ENCODE measurements around the gene PANX2.

PANX2 gene

GRCh38 chr22:50220603-50221409 lies 50.3 kb downstream of the PANX2 start:
- Histone ChIP-seq H3K27ac (ENCODE audit: low read depth, low read length) (no peak overlapping the region), H3K4me1 (ENCODE audit: control insufficient read depth in 1 of 2, insufficient read depth in 2 of 2, low read length in 2 of 2) (no peaks in the 10 kb centered on the region), H2AFZ (ENCODE audit: insufficient read depth, low read length, poor library complexity) (no peak overlapping the region), H3K14ac (ENCODE audit: low read length) (no peak overlapping the region), H4K91ac (ENCODE audit: low read depth, low read length) (no peak overlapping the region), H3K23ac (ENCODE audit: low read length) (no peak overlapping the region), H3K4me2 (ENCODE audit: low read length) (no peak overlapping the region), H3K27me3 (ENCODE audit: insufficient read depth, low read length) (no peaks in the 10 kb centered on the region), H3K4ac (ENCODE audit: low read depth, low read length) (no peak overlapping the region), H4K12ac (ENCODE audit: low read depth, low read length) (no peak overlapping the region), H2BK12ac (ENCODE audit: low read length) (no peak overlapping the region), H3K9ac (ENCODE audit: low read length) (no peak overlapping the region), H3K9me3 (ENCODE audit: insufficient read depth, low read depth, low read length) (peaks cover 10% of the 10 kb centered on the region), H3K36me3 (ENCODE audit: control insufficient read depth in 1 of 2, insufficient read depth in 2 of 2, low read length in 2 of 2) (peaks cover 89% of the 10 kb centered on the region in 2 experiments), H2BK120ac (ENCODE audit: insufficient read depth, low read length, poor library complexity) (no peak overlapping the region), H3K79me2 (ENCODE audit: control insufficient read depth, insufficient read depth, low read length, poor library complexity) (no peaks in the 10 kb centered on the region), H4K8ac (ENCODE audit: low read depth, low read length) (no peak overlapping the region), H3K4me3 (ENCODE audit: low read depth, low read length) (no peak overlapping the region), H2AK5ac (ENCODE audit: low read length) (no peak overlapping the region), H3K18ac (ENCODE audit: low read length) (no peak overlapping the region), H2BK5ac (ENCODE audit: low read depth, low read length, poor library complexity) (no peak overlapping the region), H3K79me1 (ENCODE audit: low read length) (no peaks in the 10 kb centered on the region)
- DNase-seq = no peak
- no CpG with 5 or more reads among the region's 45 CpGs for whole genome bisulfite sequencing (ENCODE audit: extremely low coverage, insufficient coverage, insufficient read length)

GRCh38 chr22:50221410-50222300 lies 51.1 kb downstream of the PANX2 start:
- no CpG with 5 or more reads among the region's 19 CpGs for WGBS (ENCODE audit: extremely low coverage, insufficient coverage, insufficient read length)
- no peak overlapping the region for H2BK12ac ChIP-seq (ENCODE audit: low read length)

GRCh38 chr22:50222508-50222907 lies 52.0 kb downstream of the PANX2 start:
- Histone ChIP-seq H3K9ac (ENCODE audit: low read length) (no peak overlapping the region), H3K14ac (ENCODE audit: low read length) (no peak overlapping the region), H3K36me3 (ENCODE audit: control insufficient read depth in 1 of 2, insufficient read depth in 2 of 2, low read length in 2 of 2) (peaks cover 76 to 82% of the 10 kb centered on the region in 2 experiments), H3K4me1 (ENCODE audit: control insufficient read depth in 1 of 2, insufficient read depth in 2 of 2, low read length in 2 of 2) (no peaks in the 10 kb centered on the region), H3K18ac (ENCODE audit: low read length) (no peak overlapping the region), H3K23ac (ENCODE audit: low read length) (no peak overlapping the region), H3K9me3 (ENCODE audit: insufficient read depth, low read depth, low read length) (peaks cover 10% of the 10 kb centered on the region), H2BK5ac (ENCODE audit: low read depth, low read length, poor library complexity) (no peak overlapping the region), H2BK12ac (ENCODE audit: low read length) (no peak overlapping the region), H2BK120ac (ENCODE audit: insufficient read depth, low read length, poor library complexity) (no peak overlapping the region), H2AFZ (ENCODE audit: insufficient read depth, low read length, poor library complexity) (no peak overlapping the region), H3K27me3 (ENCODE audit: insufficient read depth, low read length) (no peaks in the 10 kb centered on the region), H3K4me2 (ENCODE audit: low read length) (no peak overlapping the region), H3K4ac (ENCODE audit: low read depth, low read length) (no peak overlapping the region), H3K79me1 (ENCODE audit: low read length) (no peaks in the 10 kb centered on the region), H3K79me2 (ENCODE audit: control insufficient read depth, insufficient read depth, low read length, poor library complexity) (no peaks in the 10 kb centered on the region), H2AK5ac (ENCODE audit: low read length) (no peak overlapping the region), H3K4me3 (ENCODE audit: low read depth, low read length) (no peak overlapping the region), H4K12ac (ENCODE audit: low read depth, low read length) (no peak overlapping the region), H4K8ac (ENCODE audit: low read depth, low read length) (no peak overlapping the region), H4K91ac (ENCODE audit: low read depth, low read length) (no peak overlapping the region), H3K27ac (ENCODE audit: low read depth, low read length) (no peak overlapping the region)
- DNase-seq = no peak
- no CpG with 5 or more reads among the region's 8 CpGs for WGBS (ENCODE audit: extremely low coverage, insufficient coverage, insufficient read length)

More at GRCh38 chr22:50221410-50222300, 51.1 kb downstream of the PANX2 start:
- Histone ChIP-seq H3K79me1 (ENCODE audit: low read length) (no peaks in the 10 kb centered on the region), H4K8ac (ENCODE audit: low read depth, low read length) (no peak overlapping the region), H3K4ac (ENCODE audit: low read depth, low read length) (no peak overlapping the region), H3K27me3 (ENCODE audit: insufficient read depth, low read length) (no peaks in the 10 kb centered on the region), H3K9ac (ENCODE audit: low read length) (no peak overlapping the region), H2AFZ (ENCODE audit: insufficient read depth, low read length, poor library complexity) (no peak overlapping the region), H3K14ac (ENCODE audit: low read length) (no peak overlapping the region), H2BK120ac (ENCODE audit: insufficient read depth, low read length, poor library complexity) (no peak overlapping the region), H2BK5ac (ENCODE audit: low read depth, low read length, poor library complexity) (no peak overlapping the region), H3K27ac (ENCODE audit: low read depth, low read length) (no peak overlapping the region), H2AK5ac (ENCODE audit: low read length) (no peak overlapping the region), H4K91ac (ENCODE audit: low read depth, low read length) (no peak overlapping the region), H3K18ac (ENCODE audit: low read length) (no peak overlapping the region), H3K4me1 (ENCODE audit: control insufficient read depth in 1 of 2, insufficient read depth in 2 of 2, low read length in 2 of 2) (no peaks in the 10 kb centered on the region), H3K79me2 (ENCODE audit: control insufficient read depth, insufficient read depth, low read length, poor library complexity) (no peaks in the 10 kb centered on the region), H3K23ac (ENCODE audit: low read length) (no peak overlapping the region), H3K4me3 (ENCODE audit: low read depth, low read length) (no peak overlapping the region), H3K9me3 (ENCODE audit: insufficient read depth, low read depth, low read length) (peaks cover 10% of the 10 kb centered on the region), H3K4me2 (ENCODE audit: low read length) (no peak overlapping the region), H3K36me3 (ENCODE audit: control insufficient read depth in 1 of 2, insufficient read depth in 2 of 2, low read length in 2 of 2) (peaks cover 84 to 88% of the 10 kb centered on the region in 2 experiments), H4K12ac (ENCODE audit: low read depth, low read length) (no peak overlapping the region)
- no peak for DNase-seq

DNA sequence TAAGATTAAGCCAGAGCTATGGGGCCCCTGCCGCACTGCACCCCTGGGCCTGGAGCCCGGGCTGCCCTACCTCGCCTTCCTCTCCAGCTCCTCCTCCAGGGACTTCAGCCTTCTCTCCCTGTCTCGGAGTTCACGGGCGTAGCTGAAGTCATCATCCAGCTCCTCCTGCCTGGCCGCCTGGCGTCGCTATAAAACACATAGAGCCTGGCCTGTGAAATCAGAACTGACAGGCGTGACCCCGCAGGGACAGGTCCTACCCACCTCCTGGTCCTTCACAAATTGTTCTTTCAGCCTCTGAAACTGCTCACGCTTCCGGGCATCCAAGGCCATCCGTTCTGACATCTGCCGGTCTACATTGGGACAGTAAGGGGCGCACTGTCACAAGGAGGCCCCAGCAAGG lies 53.5 kb downstream of the PANX2 start:
- WGBS (ENCODE audit: extremely low coverage, insufficient coverage, insufficient read length) = no CpG with 5 or more reads among the region's 16 CpGs
- no peak overlapping the region for H2BK12ac ChIP-seq (ENCODE audit: low read length)

More for the DNA sequence above, 53.5 kb downstream of the PANX2 start:
- no peak overlapping the region for H4K12ac ChIP-seq (ENCODE audit: low read depth, low read length)
- no peak overlapping the region for H2AK5ac ChIP-seq (ENCODE audit: low read length)
- H2BK5ac ChIP-seq (ENCODE audit: low read depth, low read length, poor library complexity) = no peak overlapping the region
- H3K27me3 ChIP-seq (ENCODE audit: insufficient read depth, low read length) = no peaks in the 10 kb centered on the region
- no peak overlapping the region for H2AFZ ChIP-seq (ENCODE audit: insufficient read depth, low read length, poor library complexity)
- no peak overlapping the region for H4K8ac ChIP-seq (ENCODE audit: low read depth, low read length)
- H3K27ac ChIP-seq (ENCODE audit: low read depth, low read length) = no peak overlapping the region
- H3K9ac ChIP-seq (ENCODE audit: low read length) = no peak overlapping the region
- peaks cover 10% of the 10 kb centered on the region for H3K9me3 ChIP-seq (ENCODE audit: insufficient read depth, low read depth, low read length)
- no peak overlapping the region for H3K18ac ChIP-seq (ENCODE audit: low read length)
- no peak overlapping the region for H2BK120ac ChIP-seq (ENCODE audit: insufficient read depth, low read length, poor library complexity)
- H3K4me3 ChIP-seq (ENCODE audit: low read depth, low read length) = no peak overlapping the region
- no peaks in the 10 kb centered on the region for H3K4me1 ChIP-seq (ENCODE audit: control insufficient read depth in 1 of 2, insufficient read depth in 2 of 2, low read length in 2 of 2)
- no peak overlapping the region for H3K4ac ChIP-seq (ENCODE audit: low read depth, low read length)
- no peak overlapping the region for H4K91ac ChIP-seq (ENCODE audit: low read depth, low read length)
- no peak overlapping the region for H3K23ac ChIP-seq (ENCODE audit: low read length)
- H3K79me1 ChIP-seq (ENCODE audit: low read length) = no peaks in the 10 kb centered on the region
- H3K36me3 ChIP-seq (ENCODE audit: control insufficient read depth in 1 of 2, insufficient read depth in 2 of 2, low read length in 2 of 2) = peaks cover 63 to 72% of the 10 kb centered on the region in 2 experiments
- H3K4me2 ChIP-seq (ENCODE audit: low read length) = no peak overlapping the region
- no peak for DNase-seq
- no peaks in the 10 kb centered on the region for H3K79me2 ChIP-seq (ENCODE audit: control insufficient read depth, insufficient read depth, low read length, poor library complexity)
- H3K14ac ChIP-seq (ENCODE audit: low read length) = no peak overlapping the region
